Suprapubic skin (tissue), 3 donors: ENCODE data around the gene FAM153A.
"Not testable (repeated sequence)": the region's sequence is repeated elsewhere in the genome, so short reads cannot be mapped to it uniquely, and the experiment has no call there.

ENCODE experiments used
- POLR2A ChIP-seq, 2 donors: fragments of 450-650 bp; IDR thresholded peaks; one replicate each; pipeline ENCODE4 v1.6.1; 2017; ENCODE audit warnings: antibody characterized with exemption in 2 of 2, mild to moderate bottlenecking in 2 of 2, moderate library complexity in 2 of 2
- TF ChIP-seq, protein P1 (sequence below), 2 donors: fragments of 200-600 bp in 1 of 2; fragments of 450-650 bp in 1 of 2; sonication (generic) in 1 of 2; IDR thresholded peaks; one replicate each; pipeline ENCODE4 v1.5.1; 2016 to 2019; ENCODE audit warnings: antibody characterized with exemption in 2 of 2, mild to moderate bottlenecking in 1 of 2, moderate library complexity in 1 of 2

DNA sequence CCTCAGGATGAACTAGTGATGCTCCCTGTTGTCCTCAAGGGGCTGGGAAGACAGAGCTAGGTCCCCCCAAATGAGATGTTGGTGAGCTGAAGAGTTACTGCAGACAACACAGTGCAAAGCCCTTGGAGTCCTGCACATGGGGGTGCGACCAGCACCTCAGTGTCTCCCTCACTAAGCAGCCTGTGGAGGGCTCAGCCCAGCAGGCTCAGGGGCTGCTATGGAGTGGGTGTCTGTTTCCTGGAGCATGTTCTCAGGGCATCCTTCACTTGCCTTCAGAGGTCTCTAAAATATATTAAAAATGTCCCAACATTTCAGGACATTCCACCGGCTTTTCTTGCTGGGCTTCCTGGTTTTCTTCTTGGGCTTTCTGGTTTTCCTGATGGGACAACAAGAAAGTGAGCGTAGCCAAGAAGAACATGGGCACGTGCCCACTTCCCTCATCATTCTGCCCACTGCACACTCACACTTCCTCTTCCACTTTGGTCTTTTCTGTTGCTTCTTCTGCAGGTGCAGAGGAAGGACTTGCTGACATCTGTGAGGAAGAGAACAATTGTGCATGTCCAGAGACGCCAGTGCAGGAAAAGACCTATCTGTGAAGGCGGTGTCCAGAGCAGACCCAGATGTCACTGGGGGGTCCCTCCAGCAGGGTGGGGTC, 58.7 kb downstream of the FAM153A start:
- TF ChIP-seq POLR2A (IDR thresholded peaks at IDR 0.05), result not testable (repeated sequence)
- TF ChIP-seq, protein P1, sequence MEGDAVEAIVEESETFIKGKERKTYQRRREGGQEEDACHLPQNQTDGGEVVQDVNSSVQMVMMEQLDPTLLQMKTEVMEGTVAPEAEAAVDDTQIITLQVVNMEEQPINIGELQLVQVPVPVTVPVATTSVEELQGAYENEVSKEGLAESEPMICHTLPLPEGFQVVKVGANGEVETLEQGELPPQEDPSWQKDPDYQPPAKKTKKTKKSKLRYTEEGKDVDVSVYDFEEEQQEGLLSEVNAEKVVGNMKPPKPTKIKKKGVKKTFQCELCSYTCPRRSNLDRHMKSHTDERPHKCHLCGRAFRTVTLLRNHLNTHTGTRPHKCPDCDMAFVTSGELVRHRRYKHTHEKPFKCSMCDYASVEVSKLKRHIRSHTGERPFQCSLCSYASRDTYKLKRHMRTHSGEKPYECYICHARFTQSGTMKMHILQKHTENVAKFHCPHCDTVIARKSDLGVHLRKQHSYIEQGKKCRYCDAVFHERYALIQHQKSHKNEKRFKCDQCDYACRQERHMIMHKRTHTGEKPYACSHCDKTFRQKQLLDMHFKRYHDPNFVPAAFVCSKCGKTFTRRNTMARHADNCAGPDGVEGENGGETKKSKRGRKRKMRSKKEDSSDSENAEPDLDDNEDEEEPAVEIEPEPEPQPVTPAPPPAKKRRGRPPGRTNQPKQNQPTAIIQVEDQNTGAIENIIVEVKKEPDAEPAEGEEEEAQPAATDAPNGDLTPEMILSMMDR (IDR thresholded peaks at IDR 0.05), result not testable (repeated sequence)
